Measurements from ENCODE around the gene COL4A1.

DNA sequence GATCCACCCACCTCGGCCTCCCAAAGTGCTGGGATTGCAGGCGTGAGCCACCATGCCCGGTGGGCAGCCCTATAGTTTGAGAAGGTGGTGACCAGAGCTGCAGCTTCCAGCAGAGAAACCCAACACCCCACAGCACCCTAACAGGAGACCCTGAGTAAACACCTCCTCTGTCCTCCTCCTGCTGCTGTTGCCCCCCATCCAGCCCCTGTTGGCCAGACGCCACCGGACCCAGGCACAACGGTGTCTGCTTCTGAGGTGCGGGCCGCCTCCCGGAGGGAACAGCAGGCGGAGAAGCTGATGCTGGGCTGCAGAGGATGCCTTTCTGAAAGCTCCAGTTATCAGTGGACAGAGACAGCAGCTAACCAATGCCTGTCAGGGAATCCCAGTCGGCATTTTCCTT is 175.5 kb downstream of the COL4A1 start:
- TF ChIP-seq, protein P1, sequence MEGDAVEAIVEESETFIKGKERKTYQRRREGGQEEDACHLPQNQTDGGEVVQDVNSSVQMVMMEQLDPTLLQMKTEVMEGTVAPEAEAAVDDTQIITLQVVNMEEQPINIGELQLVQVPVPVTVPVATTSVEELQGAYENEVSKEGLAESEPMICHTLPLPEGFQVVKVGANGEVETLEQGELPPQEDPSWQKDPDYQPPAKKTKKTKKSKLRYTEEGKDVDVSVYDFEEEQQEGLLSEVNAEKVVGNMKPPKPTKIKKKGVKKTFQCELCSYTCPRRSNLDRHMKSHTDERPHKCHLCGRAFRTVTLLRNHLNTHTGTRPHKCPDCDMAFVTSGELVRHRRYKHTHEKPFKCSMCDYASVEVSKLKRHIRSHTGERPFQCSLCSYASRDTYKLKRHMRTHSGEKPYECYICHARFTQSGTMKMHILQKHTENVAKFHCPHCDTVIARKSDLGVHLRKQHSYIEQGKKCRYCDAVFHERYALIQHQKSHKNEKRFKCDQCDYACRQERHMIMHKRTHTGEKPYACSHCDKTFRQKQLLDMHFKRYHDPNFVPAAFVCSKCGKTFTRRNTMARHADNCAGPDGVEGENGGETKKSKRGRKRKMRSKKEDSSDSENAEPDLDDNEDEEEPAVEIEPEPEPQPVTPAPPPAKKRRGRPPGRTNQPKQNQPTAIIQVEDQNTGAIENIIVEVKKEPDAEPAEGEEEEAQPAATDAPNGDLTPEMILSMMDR (IDR thresholded peaks at IDR 0.05), result no peak
- TF ChIP-seq POLR2A (IDR thresholded peaks at IDR 0.05), result no peak

Data from upper lobe of left lung (tissue), 4 donors.